CD14-positive monocyte (primary cell): ENCODE data around the gene RSPRY1. TPM values are rescaled to one million over a fixed set of nuclear protein-coding genes. Genes with fewer than 3 reads are reported as not detected.

ENCODE experiments used
- DNase-seq, 3 donors: peaks; one replicate each; pipeline ENCODE4 v3.0.0-alpha.2; 2011 to 2022
- H2AFZ ChIP-seq: 2 replicates; pipeline ENCODE4 v1.6.0; 2012; ENCODE audit warnings: mild to moderate bottlenecking, low read depth, low read length, inconsistent platforms; ENCODE audit not compliant: insufficient read depth, poor library complexity, severe bottlenecking
- H3K27ac ChIP-seq, 2 donors: 1 replicate in 1 of 2; 2 replicates in 1 of 2; pipeline ENCODE4 v1.5.1; 2012 to 2013; ENCODE audit warnings: low read length in 2 of 2, control low read depth in 1 of 2, inconsistent platforms in 1 of 2, low read depth in 1 of 2, mild to moderate bottlenecking in 1 of 2
- H3K27me3 ChIP-seq, 2 donors: one replicate each; pipeline versions ENCODE4 v1.6.0 to v1.6.1; 2011 to 2013; ENCODE audit warnings: low read length in 2 of 2; ENCODE audit not compliant: control insufficient read depth in 2 of 2, insufficient read depth in 2 of 2
- H3K36me3 ChIP-seq, 2 donors: replicated peaks in 1 of 2; 1 replicate in 1 of 2; 2 replicates in 1 of 2; pipeline versions ENCODE4 v1.5.1 to v1.6.1; 2012 to 2013; ENCODE audit warnings: low read length in 2 of 2, control low read depth in 1 of 2, inconsistent platforms in 1 of 2, mild to moderate bottlenecking in 1 of 2; ENCODE audit not compliant: insufficient read depth in 2 of 2, control insufficient read depth in 1 of 2
- H3K4me1 ChIP-seq, 2 donors: 1 replicate in 1 of 2; 2 replicates in 1 of 2; pipeline versions ENCODE4 v1.5.1 to v1.6.1; 2012 to 2013; ENCODE audit warnings: low read length in 2 of 2, control low read depth in 1 of 2, inconsistent platforms in 1 of 2, mild to moderate bottlenecking in 1 of 2, moderate library complexity in 1 of 2; ENCODE audit not compliant: insufficient read depth in 2 of 2, control insufficient read depth in 1 of 2
- H3K4me2 ChIP-seq: replicated peaks from 2 replicates; pipeline ENCODE3; 2012; ENCODE audit warnings: low read length, moderate library complexity, mild to moderate bottlenecking; ENCODE audit not compliant: poor library complexity, severe bottlenecking; ENCODE audit errors: extremely low read depth
- H3K4me3 ChIP-seq, 3 experiments: fragments of 200-600 bp in 1 of 3; sonication (generic) in 1 of 3; replicated peaks in 1 of 3; 1 replicate in 2 of 3; 2 replicates in 1 of 3; pipeline ENCODE4 v1.5.1; 2011 to 2013; ENCODE audit warnings: low read length in 3 of 3, mild to moderate bottlenecking in 3 of 3, control low read depth in 2 of 3, low read depth in 2 of 3, inconsistent platforms in 1 of 3, moderate library complexity in 1 of 3
- H3K79me2 ChIP-seq: 2 replicates; pipeline ENCODE4 v1.6.0; 2012; ENCODE audit warnings: mild to moderate bottlenecking, control low read depth, inconsistent platforms, low read length, moderate library complexity; ENCODE audit not compliant: insufficient read depth
- H3K9ac ChIP-seq: 2 replicates; pipeline ENCODE4 v1.6.0; 2017; ENCODE audit warnings: low read length, mild to moderate bottlenecking; ENCODE audit not compliant: insufficient read depth, poor library complexity, severe bottlenecking
- H3K9me3 ChIP-seq, 2 donors: replicated peaks in 1 of 2; 1 replicate in 1 of 2; 2 replicates in 1 of 2; pipeline versions ENCODE4 v1.5.1 to v1.6.1; 2012 to 2013; ENCODE audit warnings: low read length in 2 of 2, control low read depth in 1 of 2; ENCODE audit not compliant: control insufficient read depth in 1 of 2, insufficient read depth in 1 of 2
- H4K20me1 ChIP-seq: 2 replicates; pipeline ENCODE4 v1.6.0; 2012; ENCODE audit warnings: mild to moderate bottlenecking, low read length, control low read depth, moderate library complexity; ENCODE audit not compliant: insufficient read depth
- H3K27ac Mint-ChIP-seq, 7 donors: one replicate each; pipeline ENCODE4 v1.8.0; 2020; ENCODE audit warnings: mild to moderate bottlenecking in 7 of 7, mixed read lengths in 7 of 7, moderate library complexity in 6 of 7, inconsistent platforms in 2 of 7
- H3K27me3 Mint-ChIP-seq, 3 donors: one replicate each; pipeline ENCODE4 v1.8.0; 2021 to 2022; ENCODE audit warnings: low read depth in 3 of 3, mild to moderate bottlenecking in 3 of 3, mixed read lengths in 3 of 3, moderate library complexity in 3 of 3, inconsistent platforms in 1 of 3
- H3K36me3 Mint-ChIP-seq, 2 donors: one replicate each; pipeline ENCODE4 v1.8.0; 2020; ENCODE audit warnings: mixed read lengths in 2 of 2, inconsistent platforms in 1 of 2, mild to moderate bottlenecking in 1 of 2
- H3K4me1 Mint-ChIP-seq: one replicate; pipeline ENCODE4 v1.8.0; 2020; ENCODE audit warnings: mild to moderate bottlenecking, mixed read lengths
- H3K4me3 Mint-ChIP-seq, 2 donors: one replicate each; pipeline ENCODE4 v1.8.0; 2020; ENCODE audit warnings: mild to moderate bottlenecking in 2 of 2, mixed read lengths in 2 of 2, moderate library complexity in 1 of 2
- H3K9me3 Mint-ChIP-seq, 7 donors: one replicate each; pipeline ENCODE4 v1.8.0; 2020 to 2022; ENCODE audit warnings: mixed read lengths in 7 of 7, mild to moderate bottlenecking in 6 of 7, moderate library complexity in 6 of 7, inconsistent platforms in 2 of 7
- CTCF ChIP-seq: fragments of 200-600 bp; IDR thresholded peaks from one replicate; pipeline ENCODE4 v1.8.0; 2022; ENCODE audit warnings: antibody characterized with exemption, mild to moderate bottlenecking
- WGBS: methylation state at CpG from one replicate; pipeline ENCODE4 v1.1.5; 2013; ENCODE audit warnings: missing lambda C conversion rate; ENCODE audit not compliant: insufficient coverage; 5-methylcytosine and 5-hydroxymethylcytosine counted together
- intact Hi-C, 2 donors: fragments of 100-400 bp; cut with micrococcal nuclease; formaldehyde crosslinking; loops; one replicate each; pipeline versions ENCODE4 v1.15.0 to v1.15.1; 2023
- polyA plus RNA-seq, 3 donors: library from polyadenylated mRNA; depleted of rRNA in 1 of 3; unstranded in 2 of 3; stranded (reverse) in 1 of 3; fragments of 300-500 nt in 2 of 3; fragments of >200 nt in 1 of 3; fragmentation: Illumina TruSeq in 2 of 3; gene quantifications; 1 replicate in 2 of 3; 2 replicates in 1 of 3; pipeline ENCODE4 v1.2.3, GENCODE V29; 2012 to 2021

The RSPRY1 gene
- polyA plus RNA-seq, 3 donors = 15.7 to 28.3 (median 21.3) TPM

GRCh38 chr16:57231821-57232350, 45.8 kb downstream of the RSPRY1 start:
- peaks cover 77 to 86% of the 10 kb centered on the region in 2 donors for H3K36me3 Mint-ChIP-seq
- WGBS = 94% methylated on average over 3 of the region's 3 CpGs
- intact Hi-C loops = no loop called here
- DNase-seq = no peak
- no peak overlapping the region for H3K27ac ChIP-seq
- no peaks in the 10 kb centered on the region for H3K27me3 ChIP-seq
- no peak overlapping the region for H2AFZ ChIP-seq
- H3K4me1 Mint-ChIP-seq = peaks cover 9% of the 10 kb centered on the region
- H3K4me1 ChIP-seq = peaks cover 4 to 11% of the 10 kb centered on the region in 2 donors
- no peak overlapping the region for H3K27ac Mint-ChIP-seq
- H3K36me3 ChIP-seq = peaks cover 82 to 99% of the 10 kb centered on the region in 2 donors
- TF ChIP-seq CTCF = no peak
- no peaks in the 10 kb centered on the region for H3K79me2 ChIP-seq
- no peak overlapping the region for H3K4me3 Mint-ChIP-seq
- no peaks in the 10 kb centered on the region for H3K27me3 Mint-ChIP-seq
- no peak overlapping the region for H3K4me3 ChIP-seq
- H3K9ac ChIP-seq = no peak overlapping the region
- H3K9me3 ChIP-seq = no peaks in the 10 kb centered on the region
- H3K4me2 ChIP-seq = no peak overlapping the region
- H4K20me1 ChIP-seq = no peaks in the 10 kb centered on the region
- no peaks in the 10 kb centered on the region for H3K9me3 Mint-ChIP-seq

GRCh38 chr16:57233944-57234706, 48.0 kb downstream of the RSPRY1 start:
- Histone ChIP-seq H3K4me3 (no peak overlapping the region), H3K36me3 (peaks cover 76 to 96% of the 10 kb centered on the region in 2 donors), H3K4me1 (peaks cover 4 to 11% of the 10 kb centered on the region in 2 donors), H3K9ac (no peak overlapping the region), H3K9me3 (no peaks in the 10 kb centered on the region), H3K4me2 (no peak overlapping the region), H3K27me3 (no peaks in the 10 kb centered on the region), H4K20me1 (no peaks in the 10 kb centered on the region), H3K79me2 (no peaks in the 10 kb centered on the region), H2AFZ (no peak overlapping the region), H3K27ac (no peak overlapping the region)
- Mint-ChIP-seq H3K9me3 (no peaks in the 10 kb centered on the region), H3K4me3 (no peak overlapping the region), H3K27ac (peak overlapping the region in 1 of 7 donors; percentile 4), H3K4me1 (peaks cover 9% of the 10 kb centered on the region), H3K27me3 (no peaks in the 10 kb centered on the region), H3K36me3 (peaks cover 73 to 84% of the 10 kb centered on the region in 2 donors)
- DNase-seq = no peak
- intact Hi-C loops = no loop called here
- 98% methylated on average over 9 of the region's 9 CpGs for WGBS
- no peak for TF ChIP-seq CTCF
